ENCODE measurements around the gene SOX30.

SOX30 gene

DNA sequence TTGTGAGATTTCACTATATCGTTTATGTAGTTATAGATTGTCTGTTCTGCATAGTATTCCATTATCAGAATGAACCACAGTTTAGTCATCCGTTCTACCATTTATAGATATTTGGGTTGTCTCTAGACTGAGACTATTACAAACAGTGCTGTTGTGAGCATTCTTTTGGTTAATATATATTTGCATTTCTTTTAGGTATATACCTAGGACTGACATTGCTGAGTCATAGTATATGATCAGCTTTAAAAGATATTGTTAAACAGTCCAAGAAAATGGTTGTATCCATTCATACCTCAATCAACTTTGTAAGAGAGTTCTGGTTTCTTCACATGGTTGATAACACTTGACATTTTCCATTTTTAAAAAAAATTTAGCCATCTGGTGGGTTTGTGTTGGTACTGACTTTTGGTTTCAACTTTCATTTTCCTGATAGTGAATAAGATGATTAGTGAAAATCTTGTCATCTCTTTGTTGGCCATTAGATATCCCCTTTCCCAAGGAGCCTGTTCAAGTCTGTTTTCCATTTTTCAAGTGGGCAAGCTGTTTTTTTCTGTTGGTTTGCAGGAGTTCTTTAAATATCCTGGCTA is 53.8 kb downstream of the SOX30 start:
- H3K4me3 ChIP-seq (ENCODE audit: low read depth, low read length), result no peak overlapping the region
- TF ChIP-seq, protein P1, sequence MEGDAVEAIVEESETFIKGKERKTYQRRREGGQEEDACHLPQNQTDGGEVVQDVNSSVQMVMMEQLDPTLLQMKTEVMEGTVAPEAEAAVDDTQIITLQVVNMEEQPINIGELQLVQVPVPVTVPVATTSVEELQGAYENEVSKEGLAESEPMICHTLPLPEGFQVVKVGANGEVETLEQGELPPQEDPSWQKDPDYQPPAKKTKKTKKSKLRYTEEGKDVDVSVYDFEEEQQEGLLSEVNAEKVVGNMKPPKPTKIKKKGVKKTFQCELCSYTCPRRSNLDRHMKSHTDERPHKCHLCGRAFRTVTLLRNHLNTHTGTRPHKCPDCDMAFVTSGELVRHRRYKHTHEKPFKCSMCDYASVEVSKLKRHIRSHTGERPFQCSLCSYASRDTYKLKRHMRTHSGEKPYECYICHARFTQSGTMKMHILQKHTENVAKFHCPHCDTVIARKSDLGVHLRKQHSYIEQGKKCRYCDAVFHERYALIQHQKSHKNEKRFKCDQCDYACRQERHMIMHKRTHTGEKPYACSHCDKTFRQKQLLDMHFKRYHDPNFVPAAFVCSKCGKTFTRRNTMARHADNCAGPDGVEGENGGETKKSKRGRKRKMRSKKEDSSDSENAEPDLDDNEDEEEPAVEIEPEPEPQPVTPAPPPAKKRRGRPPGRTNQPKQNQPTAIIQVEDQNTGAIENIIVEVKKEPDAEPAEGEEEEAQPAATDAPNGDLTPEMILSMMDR (IDR thresholded peaks at IDR 0.05; ENCODE audit: control insufficient read depth, extremely low read depth, insufficient read depth), result no peak
- no peak for DNase-seq (ENCODE audit: low read depth)

DNA sequence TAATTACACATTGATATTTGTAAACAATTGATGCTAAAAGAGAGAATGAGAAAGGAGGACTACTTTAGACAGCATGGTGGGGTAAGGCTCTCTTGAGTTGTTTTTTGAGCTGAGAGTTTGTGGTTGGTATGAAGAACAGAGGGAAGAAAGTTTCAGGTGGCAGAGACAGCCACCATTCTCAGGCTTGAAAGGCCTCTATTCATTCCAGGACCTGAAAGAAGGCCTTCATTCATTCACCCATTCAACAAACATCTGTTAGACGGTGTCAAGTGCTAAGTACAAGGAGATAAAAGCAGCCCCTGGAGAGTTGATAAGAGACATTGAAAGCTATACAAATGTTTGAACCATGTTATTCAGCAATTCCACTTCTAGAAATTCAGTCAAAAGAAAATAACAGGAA is 55.0 kb downstream of the SOX30 start:
- TF ChIP-seq, protein P1 (IDR thresholded peaks at IDR 0.05; ENCODE audit: control insufficient read depth, extremely low read depth, insufficient read depth), result no peak
- no peak overlapping the region for H3K4me3 ChIP-seq (ENCODE audit: low read depth, low read length)
- DNase-seq (ENCODE audit: low read depth), result no peak

DNA sequence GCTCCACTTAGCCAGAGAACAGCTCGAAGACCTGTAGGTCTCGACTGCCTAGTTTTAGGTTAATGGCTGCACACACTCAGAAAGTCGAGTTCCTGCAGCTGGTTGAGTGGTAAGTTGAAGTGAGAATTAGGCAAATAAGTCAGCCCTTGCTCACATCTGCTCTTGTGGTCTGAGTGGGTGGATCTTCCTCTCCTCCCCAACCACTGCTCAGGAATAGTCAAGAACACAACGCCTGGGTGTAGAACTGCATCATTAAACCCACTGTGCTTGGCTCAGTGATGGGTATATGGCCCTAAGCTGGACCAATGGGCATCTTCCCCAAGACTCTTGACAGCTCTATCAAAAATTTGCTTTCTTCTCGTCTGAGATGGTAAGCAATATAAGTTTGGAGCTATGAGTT is 55.8 kb downstream of the SOX30 start:
- no peak for DNase-seq (ENCODE audit: low read depth)
- no peak overlapping the region for H3K4me3 ChIP-seq (ENCODE audit: low read depth, low read length)
- TF ChIP-seq, protein P1 (IDR thresholded peaks at IDR 0.05; ENCODE audit: control insufficient read depth, extremely low read depth, insufficient read depth), result no peak

DNA sequence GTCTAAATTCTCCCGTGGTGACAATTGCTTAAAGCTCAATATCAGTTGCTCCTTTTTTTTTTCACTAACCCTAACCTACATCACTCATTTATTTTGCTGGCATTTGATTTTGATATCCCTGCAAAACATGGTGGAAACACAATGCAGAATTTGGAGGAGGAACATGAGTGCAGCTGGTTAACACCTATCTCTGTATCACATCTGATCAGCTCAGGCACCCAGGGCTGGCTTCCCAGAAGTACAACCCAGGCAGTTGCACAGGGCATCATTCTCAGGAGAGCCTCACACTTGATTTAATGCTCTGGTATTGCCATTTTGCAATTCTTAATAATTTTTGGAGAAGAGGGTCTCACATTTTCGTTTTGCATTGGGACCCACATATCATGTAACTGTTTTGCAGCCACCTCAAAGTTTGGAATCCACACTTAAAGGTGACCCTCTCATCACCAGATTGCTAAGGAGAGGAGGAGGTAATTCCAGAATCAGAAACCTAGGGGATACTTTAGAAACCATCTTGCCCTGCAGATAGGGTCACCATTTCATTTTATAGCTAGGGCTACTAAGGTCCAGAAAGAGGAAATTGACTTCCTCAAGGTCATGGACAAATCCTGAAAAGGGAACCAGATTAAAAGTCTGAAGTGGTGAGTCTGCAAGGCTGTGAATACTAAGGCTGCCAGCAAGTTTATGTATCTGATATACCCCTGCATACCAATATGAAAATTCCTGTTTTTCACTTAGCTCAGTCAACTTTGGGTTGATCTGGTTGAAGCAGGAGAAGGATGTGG is 57.4 kb downstream of the SOX30 start:
- TF ChIP-seq, protein P1 (IDR thresholded peaks at IDR 0.05; ENCODE audit: control insufficient read depth, extremely low read depth, insufficient read depth), result no peak
- H3K4me3 ChIP-seq (ENCODE audit: low read depth, low read length), result no peak overlapping the region
- no peak for DNase-seq (ENCODE audit: low read depth)

DNA sequence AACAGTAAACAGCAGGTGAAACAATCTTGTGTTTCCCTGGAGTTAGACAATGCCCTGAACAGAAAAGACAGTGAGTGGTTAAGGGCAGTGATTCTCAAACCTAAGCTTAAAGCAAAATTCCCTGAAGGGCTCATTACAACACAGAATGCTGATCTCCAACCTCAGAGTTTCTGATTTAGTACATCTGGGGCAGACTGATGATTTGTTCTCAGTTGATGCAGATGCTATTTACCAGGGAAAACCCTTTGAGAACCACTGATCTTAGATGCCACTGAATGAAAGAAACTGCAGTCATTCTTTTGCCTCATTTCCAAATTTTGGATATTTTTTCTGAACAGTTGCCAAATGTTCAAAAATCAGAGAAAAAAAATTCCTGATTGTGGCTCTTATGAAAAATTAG is 58.0 kb downstream of the SOX30 start:
- TF ChIP-seq, protein P1 (IDR thresholded peaks at IDR 0.05; ENCODE audit: control insufficient read depth, extremely low read depth, insufficient read depth), result no peak
- DNase-seq (ENCODE audit: low read depth), result no peak
- H3K4me3 ChIP-seq (ENCODE audit: low read depth, low read length), result no peak overlapping the region

DNA sequence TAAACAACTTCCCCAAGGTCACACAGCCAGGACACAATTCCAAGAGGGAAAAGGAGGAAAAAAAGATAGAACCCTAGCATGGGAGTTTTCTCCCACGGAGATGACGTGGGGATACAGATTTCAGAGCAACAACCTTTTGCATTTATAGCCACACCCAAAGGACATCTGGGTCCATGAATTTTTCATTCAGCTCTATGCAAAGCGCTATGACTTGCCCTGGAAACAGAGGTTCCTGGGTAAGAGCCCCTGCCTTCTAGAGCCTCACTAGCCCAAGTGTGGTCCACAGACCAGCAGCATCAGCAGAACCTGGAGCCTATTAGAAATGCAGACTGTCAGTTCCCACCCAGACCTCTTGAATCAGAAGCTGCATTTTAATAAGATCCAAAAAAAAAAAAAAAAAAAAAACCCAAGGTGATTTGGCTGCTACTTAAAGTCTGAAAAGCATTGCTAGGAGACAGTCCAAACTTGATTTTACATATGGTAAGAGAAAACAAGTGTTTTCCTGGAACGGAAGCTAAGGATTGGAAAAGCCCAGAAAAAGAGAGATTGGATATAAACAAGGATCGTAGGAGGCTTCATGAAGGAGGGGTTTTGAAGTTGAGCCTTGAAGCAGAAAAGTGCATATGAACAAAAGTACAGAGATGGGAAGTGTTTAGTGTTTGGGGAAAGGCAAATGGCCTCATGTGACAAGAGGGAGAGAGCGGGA is 59.0 kb downstream of the SOX30 start:
- no peak overlapping the region for H3K4me3 ChIP-seq (ENCODE audit: low read depth, low read length)
- no peak for DNase-seq (ENCODE audit: low read depth)
- TF ChIP-seq, protein P1 (IDR thresholded peaks at IDR 0.05; ENCODE audit: control insufficient read depth, extremely low read depth, insufficient read depth), result no peak

Measured in LNCaP clone FGC (cell line).